GM19351 (cell line): ENCODE measurements around the gene LRTM2.

Experiments used
- ATAC-seq: cut with Tn5 transposase; IDR thresholded peaks from one replicate; pipeline ENCODE4 v1.9.1; 2021; ENCODE audit warnings: mild to moderate bottlenecking, moderate library complexity; ENCODE audit not compliant: unreplicated experiment

The LRTM2 gene

DNA sequence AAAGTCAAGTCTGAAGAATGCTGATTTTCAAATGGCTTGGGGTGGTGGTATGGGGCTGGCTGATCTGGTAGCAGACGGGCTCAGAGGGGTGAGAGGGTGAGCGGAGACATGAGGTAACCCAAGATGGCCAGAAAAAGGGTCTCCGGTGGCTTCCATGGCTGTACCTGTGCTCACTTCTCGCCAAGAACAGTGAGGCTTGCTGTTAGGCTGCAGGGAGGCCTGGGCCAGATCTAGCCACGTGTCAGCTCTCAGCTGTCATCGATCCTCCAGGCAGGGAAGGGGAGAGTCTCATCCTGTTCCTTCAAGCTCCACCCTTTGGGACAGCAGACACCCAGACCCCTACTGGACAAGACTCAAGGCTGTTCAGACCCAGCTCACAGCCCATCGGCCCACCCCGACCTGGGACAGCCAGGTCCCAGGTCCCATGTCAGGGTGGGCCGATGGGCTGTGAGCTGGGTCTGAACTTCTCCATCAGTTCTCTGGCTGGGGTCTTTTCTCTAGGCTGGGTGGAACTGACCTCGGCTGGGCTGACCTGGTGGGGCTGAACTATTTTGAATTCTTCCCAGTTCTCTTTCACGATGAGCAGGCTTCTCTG, 9.0 kb downstream of the LRTM2 start:
- no peak for ATAC-seq

DNA sequence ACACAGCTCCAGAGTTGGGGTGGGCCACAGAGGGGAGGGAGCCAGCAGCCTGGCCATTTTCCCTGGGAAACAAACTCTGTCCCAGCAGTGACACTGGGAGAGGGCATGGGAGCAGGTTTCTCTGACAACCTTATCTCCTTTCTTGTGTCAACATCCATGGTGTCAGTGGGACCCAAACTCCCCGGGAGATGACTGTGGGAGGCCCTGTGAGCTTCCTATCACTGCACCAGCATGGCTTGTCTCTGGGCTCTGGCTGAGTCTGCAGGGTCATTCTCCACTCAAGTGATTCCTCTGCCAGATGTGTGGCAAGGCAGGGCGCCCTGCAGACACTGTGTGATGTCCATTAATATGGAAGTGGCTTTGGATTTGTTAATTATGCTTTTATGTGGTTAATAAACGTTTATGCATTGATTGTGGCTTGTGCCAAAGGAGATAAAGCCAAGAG, 10.1 kb downstream of the LRTM2 start:
- no peak for ATAC-seq

DNA sequence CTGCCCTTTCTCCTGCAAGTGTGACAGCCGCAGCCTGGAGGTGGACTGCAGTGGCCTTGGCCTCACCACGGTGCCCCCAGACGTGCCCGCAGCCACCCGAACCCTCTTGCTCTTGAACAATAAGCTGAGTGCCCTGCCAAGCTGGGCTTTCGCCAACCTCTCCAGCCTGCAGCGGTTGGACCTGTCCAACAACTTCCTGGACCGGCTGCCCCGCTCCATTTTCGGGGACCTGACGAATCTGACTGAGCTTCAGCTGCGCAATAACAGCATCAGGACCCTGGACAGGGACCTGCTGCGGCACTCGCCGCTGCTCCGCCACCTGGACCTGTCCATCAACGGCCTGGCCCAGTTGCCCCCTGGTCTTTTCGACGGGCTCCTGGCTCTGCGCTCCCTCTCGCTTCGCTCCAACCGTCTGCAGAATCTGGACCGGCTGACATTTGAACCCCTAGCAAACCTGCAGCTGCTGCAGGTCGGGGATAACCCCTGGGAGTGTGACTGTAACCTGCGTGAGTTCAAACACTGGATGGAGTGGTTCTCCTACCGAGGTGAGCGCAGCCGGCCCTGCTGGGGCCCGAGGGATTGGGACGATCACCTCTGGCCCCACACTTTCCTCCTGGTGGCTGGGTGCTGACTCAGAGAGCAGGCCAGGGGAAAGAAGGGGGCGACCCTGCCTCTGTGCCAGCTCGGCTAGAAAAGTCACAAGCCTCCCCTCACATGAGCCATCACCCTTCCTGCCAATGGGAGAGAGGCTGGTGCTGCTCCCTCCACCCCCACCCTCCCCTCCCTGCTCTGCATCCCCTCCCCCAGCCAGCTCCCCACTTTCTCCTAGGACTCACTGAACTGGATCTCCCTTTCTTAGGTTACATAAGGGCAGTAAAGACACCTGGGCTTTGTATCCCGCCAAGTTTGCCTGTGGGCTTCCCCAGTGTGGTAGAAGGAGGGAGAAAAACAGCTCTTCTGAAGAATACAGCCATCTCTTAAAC, 10.9 kb downstream of the LRTM2 start:
- no peak for ATAC-seq

DNA sequence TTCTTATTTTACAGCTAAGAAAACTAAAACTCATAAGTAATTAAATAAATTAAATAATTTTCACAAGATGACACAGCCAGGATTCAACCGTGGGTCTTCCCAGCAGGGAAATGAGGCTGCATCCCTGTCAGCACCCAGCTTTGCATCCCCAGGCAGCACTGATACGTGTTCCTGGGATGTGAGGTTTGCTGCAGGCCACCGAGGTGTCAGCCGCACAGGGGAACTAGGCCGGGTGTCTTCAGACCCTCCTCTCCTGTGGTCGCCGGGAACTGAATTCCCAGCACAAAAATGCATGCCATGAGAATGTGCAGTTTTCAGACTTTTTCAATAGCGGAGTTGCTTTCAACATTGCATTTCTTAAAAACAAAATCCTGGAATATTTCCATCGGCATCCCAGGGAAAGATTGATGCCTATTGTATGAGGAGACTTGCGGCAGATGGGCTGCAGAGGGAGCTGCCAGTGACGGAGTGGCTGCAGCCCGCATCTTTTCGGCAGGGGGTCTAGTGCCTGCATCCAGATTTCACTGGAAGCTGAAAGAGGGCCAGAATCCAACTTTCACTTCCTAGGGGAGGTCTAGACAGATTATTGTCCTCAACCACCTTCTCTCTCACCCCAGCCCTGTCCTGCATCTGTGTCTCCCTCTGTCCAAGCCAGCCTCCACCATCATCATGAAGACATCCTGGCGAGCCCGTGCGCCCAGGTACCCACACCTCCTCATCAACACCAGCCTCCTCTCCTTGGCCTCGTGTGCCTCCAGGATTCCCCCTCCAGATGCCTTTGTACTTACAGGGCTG, 12.6 kb downstream of the LRTM2 start:
- no peak for ATAC-seq

DNA sequence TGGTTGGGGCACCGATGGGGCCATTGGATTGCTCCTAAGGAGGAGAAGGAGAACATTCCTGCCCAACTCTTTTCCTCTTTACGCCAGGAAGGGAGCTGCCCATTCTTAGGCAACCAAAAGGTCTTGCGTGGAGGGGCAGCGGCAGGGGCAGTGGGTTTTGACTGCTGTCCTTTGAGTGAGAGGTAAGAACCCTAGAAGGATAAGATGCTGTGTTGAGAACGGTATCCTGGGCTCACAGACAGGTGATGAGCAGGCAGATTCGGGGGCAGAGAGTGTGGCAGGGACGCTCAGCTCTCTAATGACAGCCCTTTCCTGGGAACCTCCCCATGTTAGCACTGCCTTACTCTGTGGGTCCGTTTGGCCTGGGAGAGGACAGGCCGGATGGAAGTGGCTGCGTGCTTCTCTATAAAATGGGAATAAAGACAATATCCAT, 13.2 kb downstream of the LRTM2 start:
- no peak for ATAC-seq

DNA sequence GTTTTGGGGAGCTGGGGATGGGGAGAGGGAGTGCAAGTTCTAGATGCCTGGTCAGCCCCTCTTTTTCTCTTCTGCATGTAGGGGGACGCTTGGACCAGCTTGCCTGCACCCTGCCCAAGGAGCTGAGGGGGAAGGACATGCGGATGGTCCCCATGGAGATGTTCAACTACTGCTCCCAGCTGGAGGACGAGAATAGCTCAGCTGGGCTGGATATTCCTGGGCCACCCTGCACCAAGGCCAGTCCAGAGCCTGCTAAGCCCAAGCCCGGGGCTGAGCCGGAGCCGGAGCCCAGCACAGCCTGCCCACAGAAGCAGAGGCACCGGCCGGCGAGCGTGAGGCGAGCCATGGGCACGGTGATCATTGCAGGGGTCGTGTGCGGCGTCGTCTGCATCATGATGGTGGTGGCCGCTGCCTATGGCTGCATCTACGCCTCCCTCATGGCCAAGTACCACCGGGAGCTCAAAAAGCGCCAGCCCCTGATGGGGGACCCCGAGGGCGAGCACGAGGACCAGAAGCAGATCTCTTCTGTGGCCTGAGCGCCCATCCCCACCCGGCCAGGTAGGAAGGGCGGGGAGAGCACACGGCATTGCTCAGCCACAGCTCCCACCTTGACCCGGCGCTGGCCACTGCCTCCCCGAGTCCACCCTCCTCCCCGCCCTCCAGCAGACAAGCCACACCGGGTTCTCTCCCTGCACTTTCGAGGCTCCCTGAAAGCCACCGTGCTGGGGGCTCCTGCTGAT, 14.0 kb downstream of the LRTM2 start:
- ATAC-seq: no peak

DNA sequence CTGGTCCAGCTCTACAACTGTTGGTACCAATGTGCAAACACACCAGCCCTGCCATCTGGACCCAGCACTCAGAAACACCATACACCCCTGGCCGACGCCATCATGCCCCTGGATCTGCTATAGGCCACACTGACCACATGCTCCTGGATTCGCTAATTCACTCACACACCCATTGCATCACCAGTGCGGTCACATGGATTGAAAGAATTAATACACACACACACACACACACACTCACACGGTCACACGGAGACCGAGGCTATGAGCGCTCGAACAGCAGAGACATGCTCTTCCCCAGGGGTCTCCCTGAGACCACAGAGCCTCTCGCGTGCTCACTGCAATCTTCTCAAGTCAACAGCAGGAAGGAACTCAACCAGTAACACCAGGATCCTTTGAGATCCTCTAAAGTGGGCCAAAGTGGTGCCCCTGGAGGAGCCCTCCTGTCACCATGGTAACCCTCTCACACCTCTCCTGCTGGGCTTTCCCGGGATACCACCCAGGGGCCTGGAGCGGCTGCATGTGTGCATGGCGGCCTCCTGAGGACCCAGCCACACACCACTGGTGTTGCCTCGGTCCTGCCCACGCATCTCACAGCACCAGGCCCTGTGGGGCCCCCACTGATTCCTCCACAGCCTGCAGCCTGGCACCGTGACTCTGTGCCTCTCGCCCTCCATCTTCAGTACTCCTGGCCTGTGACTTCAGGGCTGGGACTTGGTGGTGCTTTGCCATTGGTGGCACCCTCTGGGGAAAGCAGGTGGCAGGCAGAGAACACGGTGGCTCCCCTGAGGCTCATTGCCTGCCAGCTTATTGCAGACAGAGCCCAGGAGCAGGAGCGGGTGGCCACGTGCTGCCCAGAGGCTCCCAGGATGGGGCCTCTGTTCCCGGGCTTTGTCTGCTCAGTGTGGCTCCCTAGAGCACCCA, 15.1 kb downstream of the LRTM2 start:
- no peak for ATAC-seq

DNA sequence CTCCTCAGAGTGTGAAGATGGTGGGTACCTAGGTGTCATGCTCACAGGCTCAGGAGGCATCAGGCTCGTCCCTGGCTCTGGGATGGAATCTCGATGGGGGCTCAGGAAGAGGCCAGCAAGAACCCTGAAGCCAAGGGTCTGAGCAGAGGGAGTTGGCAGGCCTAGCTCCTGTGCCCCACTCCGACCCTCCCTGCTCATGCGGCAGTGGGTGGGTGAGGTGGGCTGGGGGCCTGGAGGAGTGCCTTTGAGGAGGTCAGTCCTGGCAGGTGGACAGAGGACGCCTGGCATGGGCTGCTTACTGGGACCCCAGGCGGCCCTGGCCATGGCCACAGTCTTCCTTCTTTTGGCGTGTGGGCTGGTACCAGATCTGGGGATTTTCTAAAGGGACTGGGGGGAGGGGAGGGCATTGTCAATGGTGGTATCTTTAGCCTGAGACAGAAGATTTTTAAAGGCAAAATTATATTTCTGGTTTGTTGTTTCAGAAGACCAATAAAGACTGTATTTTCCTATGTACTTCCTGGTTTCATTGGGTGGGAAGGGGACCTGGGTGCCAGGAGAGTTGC, 16.0 kb downstream of the LRTM2 start:
- no peak for ATAC-seq

DNA sequence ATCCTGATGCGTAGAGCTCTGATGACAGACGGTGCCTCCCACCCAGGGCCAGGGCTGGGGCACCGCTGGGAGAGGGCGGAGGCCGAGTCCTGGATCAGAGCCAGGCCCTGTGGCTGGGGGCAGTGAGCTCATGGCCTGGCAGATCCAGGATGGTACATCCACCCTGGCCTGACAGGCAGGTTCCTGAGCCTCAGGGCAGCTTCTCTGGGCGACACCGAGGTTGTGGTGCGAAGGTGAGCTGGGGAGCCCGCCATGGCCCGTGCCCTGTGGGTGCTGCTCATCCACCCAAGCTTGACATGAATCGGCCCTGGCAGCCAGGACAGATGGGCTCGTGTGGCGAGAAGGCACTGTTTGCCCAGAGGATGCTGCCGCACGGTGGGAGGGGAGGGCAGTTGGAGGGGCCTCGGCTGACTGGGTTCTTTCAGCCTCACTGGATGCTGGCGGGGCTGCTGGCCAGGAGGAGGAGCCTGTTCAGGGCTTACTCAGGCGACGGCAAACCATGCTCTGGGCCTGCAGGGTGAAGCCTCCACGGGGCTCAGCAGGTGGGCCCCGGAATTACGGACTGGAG, 16.6 kb downstream of the LRTM2 start:
- ATAC-seq: no peak

DNA sequence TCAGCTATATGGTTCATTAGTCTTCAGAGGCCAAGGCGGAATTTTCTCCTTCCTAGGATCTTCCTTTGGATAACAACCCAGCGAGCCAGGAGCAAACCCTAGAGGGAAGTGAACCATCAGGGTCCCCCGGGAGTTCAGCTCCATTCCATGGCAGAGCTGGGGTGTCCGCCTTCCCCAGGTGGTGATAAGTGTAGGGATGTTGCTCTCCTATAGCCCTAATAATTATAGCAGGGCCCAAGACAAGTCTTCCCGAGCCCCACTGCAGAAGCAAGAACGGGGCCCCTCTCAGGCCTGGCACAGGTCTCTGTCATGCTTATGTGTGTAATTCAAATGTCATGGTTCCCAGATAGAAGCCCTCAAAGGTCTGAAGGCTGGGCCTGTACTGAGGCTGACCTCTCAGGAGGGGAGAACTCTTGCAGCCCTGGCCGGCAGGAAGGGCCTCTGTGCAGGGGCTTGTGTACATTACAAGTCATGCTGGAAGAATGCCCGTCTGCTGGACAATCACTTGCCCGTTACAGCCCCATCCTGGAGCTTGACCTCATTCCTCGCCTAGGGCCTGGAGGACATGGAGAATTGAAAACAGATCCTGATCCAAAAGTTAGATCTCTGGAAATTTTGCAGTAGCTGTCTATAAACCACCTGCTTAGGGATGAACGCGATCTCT, 17.3 kb downstream of the LRTM2 start:
- no peak for ATAC-seq

DNA sequence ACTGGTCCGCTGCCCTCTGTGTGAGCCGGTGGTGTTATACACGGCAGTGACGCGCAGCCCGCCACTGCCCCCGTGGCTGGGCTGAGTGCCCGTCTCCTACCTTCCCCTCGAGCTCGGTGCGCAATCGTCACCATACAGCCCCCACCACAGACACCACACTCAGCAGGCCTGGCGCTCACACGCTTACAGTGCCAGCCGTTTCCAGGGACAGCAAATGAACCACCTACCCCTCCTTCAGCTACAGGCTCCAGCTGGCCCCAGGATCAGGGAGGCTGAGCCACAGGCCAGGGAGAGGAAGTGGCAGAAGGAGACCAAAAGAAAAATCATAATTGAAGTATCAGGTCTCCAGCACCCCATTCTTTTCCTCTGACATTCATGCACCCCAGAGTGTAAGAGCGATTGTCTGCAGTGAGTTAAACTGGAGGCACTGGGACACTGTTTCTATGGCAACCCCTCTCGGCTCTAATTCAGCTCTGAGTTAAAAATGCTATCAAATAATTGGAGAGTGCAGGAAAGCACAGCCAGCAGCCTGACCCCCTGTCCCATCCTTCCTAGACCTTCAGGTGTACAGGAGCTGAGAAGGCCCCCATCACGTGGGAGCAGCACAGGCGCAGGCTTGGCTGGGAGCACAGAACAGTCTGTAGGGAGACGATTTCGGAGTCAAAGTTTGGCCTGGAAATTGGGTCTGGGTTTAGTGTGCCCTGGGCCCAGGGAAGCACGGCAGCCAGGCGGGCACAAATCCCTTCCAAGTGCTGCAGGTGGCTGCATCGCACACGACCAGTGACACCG, 18.0 kb downstream of the LRTM2 start:
- ATAC-seq: no peak

DNA sequence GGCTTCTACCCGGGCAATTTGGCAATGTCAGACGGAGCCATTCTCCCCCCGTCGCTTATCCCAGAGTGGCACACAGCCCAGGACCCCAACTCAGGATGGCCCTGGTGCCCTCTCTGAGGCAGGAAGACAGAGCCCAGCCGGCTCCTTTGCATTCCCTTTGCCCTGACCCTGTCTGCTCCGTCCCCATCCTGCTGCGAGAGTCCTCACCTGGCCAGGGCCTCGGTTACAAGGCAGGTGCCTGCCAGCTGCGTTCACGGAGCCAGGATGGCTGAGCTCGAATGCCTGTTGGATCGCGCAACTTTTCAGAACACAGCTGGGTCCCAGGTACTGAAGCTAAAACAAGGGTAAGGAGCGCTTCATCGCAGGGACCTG, 18.6 kb downstream of the LRTM2 start:
- no peak for ATAC-seq

DNA sequence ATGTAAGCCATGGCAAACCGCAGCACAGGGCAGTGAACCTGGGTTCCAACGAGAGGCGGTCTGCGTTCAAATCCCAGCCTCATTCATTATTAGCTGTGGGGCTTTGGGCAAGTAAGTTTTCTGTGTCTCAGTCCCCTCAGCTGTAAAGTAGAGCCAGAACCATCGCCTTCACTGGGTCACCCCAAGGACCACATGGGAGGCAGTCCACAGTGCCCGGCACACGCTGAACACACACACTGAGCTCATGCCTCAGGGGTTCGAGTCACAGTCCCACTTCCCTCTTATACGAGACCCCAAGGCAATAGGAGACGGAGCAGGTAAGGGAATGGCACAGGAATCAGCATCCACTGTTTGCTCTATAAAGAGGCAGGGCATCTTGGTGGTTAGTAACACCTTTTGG, 19.1 kb downstream of the LRTM2 start:
- ATAC-seq: no peak

DNA sequence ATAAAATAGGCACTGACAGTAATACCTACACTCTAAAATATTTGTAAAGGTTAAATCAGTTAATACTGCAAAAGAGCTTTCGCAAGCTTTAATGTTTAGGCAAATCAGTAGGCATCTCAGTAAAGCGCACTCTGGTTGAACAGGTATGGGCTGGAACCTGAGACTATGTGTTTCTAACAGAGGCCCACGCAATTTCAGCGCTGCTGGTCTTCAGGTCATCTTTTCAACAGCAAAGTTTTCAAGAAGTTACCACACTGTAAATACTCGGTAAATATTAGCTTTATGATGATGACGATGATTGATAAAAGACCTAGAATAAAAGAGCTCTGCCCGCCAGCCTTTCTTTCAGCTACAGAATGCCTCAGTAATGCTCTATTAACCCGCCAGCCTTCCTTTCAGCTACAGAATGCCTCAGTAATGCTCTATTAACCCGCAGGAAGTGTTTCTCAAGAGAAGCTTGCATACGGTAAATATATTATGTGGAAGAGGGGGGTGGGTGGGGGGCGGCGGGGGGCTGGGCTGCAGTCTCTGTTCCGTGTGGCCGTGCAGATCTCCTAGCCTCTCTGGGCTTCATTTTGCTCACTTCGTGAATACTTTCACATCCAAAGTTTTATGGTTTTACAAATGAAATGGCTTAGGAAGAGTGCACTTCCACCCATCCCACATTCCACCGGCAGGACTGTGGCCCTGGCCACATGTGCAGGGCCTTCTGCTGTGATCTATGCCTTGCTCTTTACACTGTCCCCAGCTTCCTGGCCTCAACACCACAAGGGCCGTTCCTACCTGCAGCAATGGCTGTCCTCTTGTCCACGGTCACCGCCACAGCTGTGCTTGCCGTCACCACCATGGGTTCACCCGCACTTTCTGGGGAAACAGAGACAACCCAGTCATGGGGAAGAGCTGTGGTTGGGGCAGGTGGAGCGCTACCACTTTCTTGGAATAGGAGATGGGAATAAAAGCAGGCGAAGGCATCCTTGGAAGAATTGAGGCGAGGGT, 19.9 kb downstream of the LRTM2 start:
- no peak for ATAC-seq

DNA sequence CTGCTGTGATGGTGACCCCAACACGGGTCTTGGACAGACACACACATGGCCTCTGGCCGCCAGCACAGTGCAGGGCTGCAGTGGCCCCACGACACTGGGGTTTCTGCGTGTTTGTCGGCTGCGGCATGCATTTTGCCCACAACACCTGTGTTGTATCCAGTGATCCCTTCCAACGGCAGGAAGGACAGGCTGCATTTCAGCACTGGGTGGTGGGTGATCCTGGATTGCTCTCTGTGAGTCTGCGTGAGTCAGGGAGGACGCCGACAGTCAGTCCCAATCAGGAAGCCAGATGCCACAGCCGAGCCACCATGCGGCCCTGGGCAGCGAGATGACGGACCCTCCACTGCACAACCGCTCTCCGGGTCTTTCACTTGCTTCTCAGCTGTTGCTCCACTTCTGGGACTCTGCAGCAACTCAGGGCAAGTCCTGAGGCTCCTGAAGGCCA, 20.6 kb downstream of the LRTM2 start:
- ATAC-seq: no peak

DNA sequence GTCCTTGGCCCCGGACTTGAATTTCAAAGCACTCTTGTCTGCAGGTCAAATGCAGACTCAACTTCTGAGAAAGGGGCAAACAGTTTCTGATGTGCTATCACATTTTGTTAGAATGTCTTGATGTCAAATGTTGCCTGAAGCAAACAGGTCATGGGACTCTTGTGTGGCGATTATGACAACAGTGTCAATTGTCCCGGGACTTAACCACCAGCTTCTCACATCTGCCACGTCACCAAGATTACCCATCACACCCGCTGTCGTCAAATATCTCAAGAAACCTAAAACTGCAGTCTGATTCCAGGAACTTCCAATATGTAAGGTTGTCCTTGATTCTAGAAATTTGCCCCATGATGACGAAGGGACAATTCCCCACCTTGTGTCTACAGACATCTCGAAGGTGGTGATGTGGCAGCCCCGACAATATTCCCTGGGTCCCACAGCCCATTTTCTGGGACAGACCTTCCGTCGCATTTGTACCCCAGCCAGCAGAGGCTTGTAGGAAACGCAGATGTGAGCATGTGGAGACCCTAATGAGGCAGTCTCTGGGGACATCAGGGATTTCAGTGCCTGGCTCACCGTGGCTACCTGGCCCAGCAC, 21.3 kb downstream of the LRTM2 start:
- ATAC-seq: no peak
